ENCODE data around the gene ACSM6.

GRCh38 chr10:95250856-95251255 is 56.8 kb downstream of the ACSM6 start:
- TF ChIP-seq CTCF (IDR thresholded peaks at IDR 0.05; ENCODE audit: insufficient read depth, low read length) (no peak), REST (IDR thresholded peaks at IDR 0.05; ENCODE audit: insufficient replicate concordance, low read depth) (no peak), SPI1 (IDR thresholded peaks at IDR 0.05; ENCODE audit: borderline replicate concordance, low read depth) (no peak)

Measured in HL-60 (cell line).